ENCODE data around the gene EVC2.

GRCh38 chr4:5732158-5732557, 23.8 kb upstream of the EVC2 start:
- no peak for TF ChIP-seq POLR2A (IDR thresholded peaks at IDR 0.05)
- no peak for TF ChIP-seq CTCF (IDR thresholded peaks at IDR 0.05)
